ENCODE measurements around the gene ZBTB38.

DNA sequence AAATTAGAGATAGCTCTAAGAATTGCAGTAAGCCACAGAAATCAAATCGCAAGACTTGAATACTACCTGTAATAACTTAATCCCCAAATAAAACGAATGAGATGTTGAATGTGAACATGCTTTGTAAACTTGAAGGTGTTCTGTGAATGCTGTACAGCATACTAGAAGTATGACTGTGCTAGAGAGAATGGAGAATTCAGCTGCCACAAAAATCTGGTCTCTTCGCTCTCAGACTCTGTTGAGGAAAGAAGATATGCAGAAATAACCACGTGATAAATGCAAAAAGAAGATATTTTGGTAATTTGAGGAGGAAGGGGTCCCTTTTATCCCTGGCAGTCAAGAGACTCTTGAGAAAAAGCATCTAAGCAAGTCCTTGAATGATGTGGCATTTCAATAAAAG, 37.3 kb downstream of the ZBTB38 start:
- no peak for TF ChIP-seq EMX1 (CRISPR knock-in tag; IDR thresholded peaks at IDR 0.05)
- TF ChIP-seq, protein P1, sequence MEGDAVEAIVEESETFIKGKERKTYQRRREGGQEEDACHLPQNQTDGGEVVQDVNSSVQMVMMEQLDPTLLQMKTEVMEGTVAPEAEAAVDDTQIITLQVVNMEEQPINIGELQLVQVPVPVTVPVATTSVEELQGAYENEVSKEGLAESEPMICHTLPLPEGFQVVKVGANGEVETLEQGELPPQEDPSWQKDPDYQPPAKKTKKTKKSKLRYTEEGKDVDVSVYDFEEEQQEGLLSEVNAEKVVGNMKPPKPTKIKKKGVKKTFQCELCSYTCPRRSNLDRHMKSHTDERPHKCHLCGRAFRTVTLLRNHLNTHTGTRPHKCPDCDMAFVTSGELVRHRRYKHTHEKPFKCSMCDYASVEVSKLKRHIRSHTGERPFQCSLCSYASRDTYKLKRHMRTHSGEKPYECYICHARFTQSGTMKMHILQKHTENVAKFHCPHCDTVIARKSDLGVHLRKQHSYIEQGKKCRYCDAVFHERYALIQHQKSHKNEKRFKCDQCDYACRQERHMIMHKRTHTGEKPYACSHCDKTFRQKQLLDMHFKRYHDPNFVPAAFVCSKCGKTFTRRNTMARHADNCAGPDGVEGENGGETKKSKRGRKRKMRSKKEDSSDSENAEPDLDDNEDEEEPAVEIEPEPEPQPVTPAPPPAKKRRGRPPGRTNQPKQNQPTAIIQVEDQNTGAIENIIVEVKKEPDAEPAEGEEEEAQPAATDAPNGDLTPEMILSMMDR (IDR thresholded peaks at IDR 0.05): no peak
- TF ChIP-seq SP1 (CRISPR knock-in tag; conservative IDR thresholded peaks at IDR 0.05): no peak
- TF ChIP-seq, protein P2, sequence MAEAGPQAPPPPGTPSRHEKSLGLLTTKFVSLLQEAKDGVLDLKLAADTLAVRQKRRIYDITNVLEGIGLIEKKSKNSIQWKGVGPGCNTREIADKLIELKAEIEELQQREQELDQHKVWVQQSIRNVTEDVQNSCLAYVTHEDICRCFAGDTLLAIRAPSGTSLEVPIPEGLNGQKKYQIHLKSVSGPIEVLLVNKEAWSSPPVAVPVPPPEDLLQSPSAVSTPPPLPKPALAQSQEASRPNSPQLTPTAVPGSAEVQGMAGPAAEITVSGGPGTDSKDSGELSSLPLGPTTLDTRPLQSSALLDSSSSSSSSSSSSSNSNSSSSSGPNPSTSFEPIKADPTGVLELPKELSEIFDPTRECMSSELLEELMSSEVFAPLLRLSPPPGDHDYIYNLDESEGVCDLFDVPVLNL (CRISPR knock-in tag; IDR thresholded peaks at IDR 0.05; ENCODE audit: borderline replicate concordance, low read depth): no peak
- no peak for TF ChIP-seq SMAD4 (CRISPR knock-in tag; IDR thresholded peaks at IDR 0.05)
- TF ChIP-seq, protein P3, sequence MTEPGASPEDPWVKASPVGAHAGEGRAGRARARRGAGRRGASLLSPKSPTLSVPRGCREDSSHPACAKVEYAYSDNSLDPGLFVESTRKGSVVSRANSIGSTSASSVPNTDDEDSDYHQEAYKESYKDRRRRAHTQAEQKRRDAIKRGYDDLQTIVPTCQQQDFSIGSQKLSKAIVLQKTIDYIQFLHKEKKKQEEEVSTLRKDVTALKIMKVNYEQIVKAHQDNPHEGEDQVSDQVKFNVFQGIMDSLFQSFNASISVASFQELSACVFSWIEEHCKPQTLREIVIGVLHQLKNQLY (CRISPR knock-in tag; IDR thresholded peaks at IDR 0.05): no peak
